Measurements from ENCODE around the gene TCAF1. TPM values are rescaled to one million over a fixed set of nuclear protein-coding genes. Genes with fewer than 3 reads are reported as not detected.

TCAF1 gene
- total RNA-seq, 2 donors from 2014 or later = 39.5 to 44.9 TPM

GRCh38 chr7:143890558-143890957 lies 11.4 kb downstream of the TCAF1 start:
- intact Hi-C loops (cut with DNase I) = no loop called here
- Histone ChIP-seq H3K9ac (ENCODE audit: low read depth in 2 of 2, low read length in 2 of 2) (no peak overlapping the region), H3K36me3 (no peaks in the 10 kb centered on the region), H3K4me1 (no peaks in the 10 kb centered on the region), H3K4me3 (no peak overlapping the region), H3K27ac (no peak overlapping the region), H3K27me3 (no peaks in the 10 kb centered on the region), H3K9me3 (no peaks in the 10 kb centered on the region)
- no peak for DNase-seq
- TF ChIP-seq CTCF (IDR thresholded peaks at IDR 0.05) = no peak

GRCh38 chr7:143889068-143889467 lies 12.9 kb downstream of the TCAF1 start:
- intact Hi-C loops (cut with DNase I) = no loop called here
- no peaks in the 10 kb centered on the region for H3K4me1 ChIP-seq
- no peak for TF ChIP-seq CTCF (IDR thresholded peaks at IDR 0.05)
- H3K27me3 ChIP-seq = no peaks in the 10 kb centered on the region
- H3K9ac ChIP-seq (ENCODE audit: low read depth in 2 of 2, low read length in 2 of 2) = no peak overlapping the region
- H3K9me3 ChIP-seq = no peaks in the 10 kb centered on the region
- no peak overlapping the region for H3K4me3 ChIP-seq
- no peaks in the 10 kb centered on the region for H3K36me3 ChIP-seq
- DNase-seq = no peak
- H3K27ac ChIP-seq = no peak overlapping the region

- no peak for TF ChIP-seq CTCF (IDR thresholded peaks at IDR 0.05)
- H3K4me3 ChIP-seq = no peak overlapping the region
- no peaks in the 10 kb centered on the region for H3K27me3 ChIP-seq
- no peaks in the 10 kb centered on the region for H3K4me1 ChIP-seq
- no peaks in the 10 kb centered on the region for H3K36me3 ChIP-seq
- intact Hi-C loops (cut with DNase I) = no loop called here
- H3K9me3 ChIP-seq = no peaks in the 10 kb centered on the region
- no peak for DNase-seq
- no peak overlapping the region for H3K27ac ChIP-seq
- no peak overlapping the region for H3K9ac ChIP-seq (ENCODE audit: low read depth in 2 of 2, low read length in 2 of 2)
Observed at GRCh38 chr7:143886826-143887477, 15.0 kb downstream of the TCAF1 start.

GRCh38 chr7:143885951-143886350 lies 16.0 kb downstream of the TCAF1 start:
- no peak overlapping the region for H3K9ac ChIP-seq (ENCODE audit: low read depth in 2 of 2, low read length in 2 of 2)
- no peak overlapping the region for H3K27ac ChIP-seq
- H3K4me1 ChIP-seq = no peaks in the 10 kb centered on the region
- H3K27me3 ChIP-seq = no peaks in the 10 kb centered on the region
- DNase-seq = no peak
- H3K36me3 ChIP-seq = no peaks in the 10 kb centered on the region
- no peak for TF ChIP-seq CTCF (IDR thresholded peaks at IDR 0.05)
- no peaks in the 10 kb centered on the region for H3K9me3 ChIP-seq
- intact Hi-C loops (cut with DNase I) = no loop called here
- no peak overlapping the region for H3K4me3 ChIP-seq

- Histone ChIP-seq H3K9ac (ENCODE audit: low read depth in 2 of 2, low read length in 2 of 2) (peak overlapping the region in 1 of 2 donors; percentile 52), H3K4me3 (peak overlapping the region; percentile 26), H3K4me1 (no peaks in the 10 kb centered on the region), H3K27me3 (no peaks in the 10 kb centered on the region), H3K9me3 (no peaks in the 10 kb centered on the region), H3K27ac (no peak overlapping the region), H3K36me3 (no peaks in the 10 kb centered on the region)
- TF ChIP-seq CTCF (IDR thresholded peaks at IDR 0.05) = no peak
- intact Hi-C loops (cut with DNase I) = no loop called here
- DNase-seq = peak; percentile 44
Observed at GRCh38 chr7:143884969-143885559, 16.9 kb downstream of the TCAF1 start.
